Stimulated activated CD8-positive, alpha-beta memory T cell treated with anti-CD3 and anti-CD28 coated beads, Interleukin-12 subunit alpha, Interleukin-12 subunit beta, amount 100 ng/mL, for 24 hours (primary cell): ENCODE results near the gene AP3B2.
"Not testable (repeated sequence)": the region's sequence is repeated elsewhere in the genome, so short reads cannot be mapped to it uniquely, and the experiment has no call there.

Experiments
- DNase-seq: peaks from one replicate; pipeline ENCODE4 v3.0.0-alpha.2; 2020; ENCODE audit errors: extremely low read depth

The AP3B2 gene

DNA sequence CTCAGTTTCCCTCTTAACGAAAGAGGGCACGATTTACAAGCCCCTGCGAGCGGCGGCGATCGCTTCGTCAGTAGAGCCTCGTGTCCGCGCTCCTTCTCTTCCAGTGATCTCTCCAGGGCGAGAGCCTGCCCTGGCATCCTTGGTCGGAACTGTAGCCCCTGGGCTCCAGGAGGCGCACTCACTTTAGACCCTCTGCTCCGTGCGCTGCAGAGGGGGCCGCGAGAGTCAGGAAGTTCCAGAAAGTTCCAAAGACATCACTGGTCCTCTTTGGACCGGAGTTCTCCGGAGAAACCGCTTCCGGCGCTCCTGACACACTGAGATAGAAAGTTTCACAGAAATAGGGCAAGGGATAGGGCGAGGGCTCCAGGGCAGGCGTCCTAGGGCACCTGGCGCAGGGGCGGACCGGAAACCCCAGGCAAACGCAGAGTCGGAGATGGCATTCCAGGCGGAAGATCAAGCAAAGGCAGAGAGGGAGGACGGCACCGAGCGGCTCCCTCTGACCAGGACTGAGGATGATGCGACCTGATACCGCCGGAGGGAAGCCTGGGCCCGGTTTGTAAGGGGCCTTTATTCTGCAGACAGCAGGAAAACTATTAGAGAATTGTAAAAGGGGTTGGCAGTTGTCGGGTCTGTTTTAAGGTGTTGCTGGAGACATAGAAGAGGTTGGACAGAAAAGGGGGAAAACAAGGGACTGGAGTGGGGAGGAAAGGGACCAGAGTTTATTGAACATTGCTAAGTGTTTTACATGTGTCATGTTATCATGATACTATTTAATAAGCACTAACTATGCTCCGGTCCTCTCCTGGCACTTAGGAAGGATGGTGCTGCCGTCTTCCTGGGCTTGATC, 61.2 kb downstream of the AP3B2 start:
- no peak for DNase-seq

DNA sequence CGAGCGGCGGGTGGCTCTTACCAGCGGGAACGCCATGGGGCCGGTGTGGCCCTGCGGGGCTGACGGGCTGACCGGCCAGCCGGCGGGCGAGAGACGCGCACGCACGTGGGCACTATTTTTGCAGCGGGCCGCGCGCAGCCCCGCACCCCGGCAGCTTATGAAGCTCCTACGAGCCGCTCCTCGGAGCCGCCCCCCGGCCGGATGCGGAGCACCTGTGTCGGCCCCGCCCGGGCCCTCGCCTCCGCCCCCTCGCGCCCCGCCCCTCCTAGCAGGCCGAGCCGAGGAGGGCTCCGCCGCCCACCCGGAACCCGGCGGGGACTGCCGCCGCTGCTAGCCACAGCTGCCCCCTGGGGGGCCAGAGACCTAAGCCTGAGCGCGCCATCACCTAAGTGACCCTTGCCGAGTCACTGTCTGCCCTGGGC, 61.8 kb downstream of the AP3B2 start:
- no peak for DNase-seq

DNA sequence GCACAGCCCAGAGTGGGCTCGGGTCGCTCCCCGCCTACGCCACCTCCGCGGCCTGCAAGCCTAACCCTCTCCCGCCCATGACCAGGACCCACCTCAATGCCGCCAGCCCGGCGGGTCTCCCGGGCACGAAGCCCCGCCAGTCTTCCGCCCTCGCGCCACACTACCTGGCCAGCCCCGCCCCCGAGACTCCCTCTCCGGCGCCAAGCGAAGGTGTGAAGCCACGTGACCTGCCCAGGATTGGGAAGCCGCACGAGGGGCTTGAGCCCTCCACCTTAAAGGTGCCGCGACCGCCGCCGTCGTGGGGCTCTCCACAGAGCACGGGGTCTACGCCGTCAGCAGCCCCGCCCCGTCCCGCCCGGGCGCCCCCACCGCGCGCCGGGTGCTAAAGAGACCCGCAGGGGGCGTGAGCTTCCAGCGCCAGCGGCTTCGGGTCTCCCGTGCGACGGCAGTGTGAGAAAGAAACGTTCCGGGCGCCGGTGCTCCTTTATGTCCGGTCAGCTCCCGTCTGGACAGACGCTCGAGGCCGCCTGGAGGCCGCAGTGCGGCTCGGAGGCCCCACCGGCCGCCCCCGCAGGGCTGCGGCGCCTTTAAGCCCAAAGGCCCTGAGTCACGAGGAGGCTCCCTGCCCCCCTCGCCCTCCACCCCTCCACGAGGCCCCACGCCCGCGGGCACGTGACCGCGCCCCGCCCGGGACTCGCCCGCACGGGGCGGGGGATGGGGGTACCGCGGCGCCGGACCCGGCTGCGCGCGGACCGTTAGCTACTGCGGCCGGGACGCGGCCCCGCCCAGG, 62.4 kb downstream of the AP3B2 start, which contains the start of gene CPEB1:
TSS of gene CPEB1 (minus strand) at position 319 of the 790 bp plus-strand sequence. CDS start 18,904 bp downstream, outside the sequence.
- DNase-seq = no peak

DNA sequence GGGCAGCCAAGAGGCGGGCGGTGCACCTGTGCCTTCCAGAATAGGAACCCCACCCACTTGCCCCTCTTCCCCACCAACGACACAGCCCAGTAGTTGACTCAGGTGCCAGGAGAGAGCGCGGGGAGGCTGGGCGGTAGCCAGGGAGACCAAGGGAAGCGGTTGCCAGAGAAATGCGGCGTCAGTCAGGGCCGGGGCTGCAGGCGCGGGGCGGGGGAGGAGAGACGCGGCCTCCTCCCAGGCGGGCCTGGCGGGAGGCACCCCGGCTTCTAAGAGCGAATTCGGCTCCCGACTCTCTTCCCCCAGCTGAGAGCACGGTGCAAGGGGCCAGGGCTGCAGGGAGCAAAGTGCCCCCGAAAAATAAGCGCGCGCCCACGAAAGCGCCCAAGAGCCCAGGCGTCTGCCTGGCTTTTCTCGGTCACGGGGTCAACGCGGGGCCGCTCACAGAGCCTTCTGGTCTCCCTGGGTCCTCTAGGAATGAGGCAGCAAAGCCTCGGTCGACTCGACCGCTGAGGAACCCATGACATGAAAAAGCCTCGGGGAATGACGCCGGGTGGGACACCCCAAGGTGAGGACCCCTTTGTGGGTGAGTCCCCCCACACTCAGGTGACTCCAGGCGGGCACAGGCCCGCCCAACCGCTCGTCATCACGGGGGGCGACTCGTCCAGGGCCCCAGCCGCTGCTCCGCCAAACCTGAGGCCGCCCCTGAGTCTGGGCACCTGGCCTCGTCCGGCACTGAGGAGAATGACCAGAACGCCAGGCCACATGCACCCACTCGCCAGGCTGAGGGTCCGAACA, 63.2 kb downstream of the AP3B2 start:
- no peak for DNase-seq

DNA sequence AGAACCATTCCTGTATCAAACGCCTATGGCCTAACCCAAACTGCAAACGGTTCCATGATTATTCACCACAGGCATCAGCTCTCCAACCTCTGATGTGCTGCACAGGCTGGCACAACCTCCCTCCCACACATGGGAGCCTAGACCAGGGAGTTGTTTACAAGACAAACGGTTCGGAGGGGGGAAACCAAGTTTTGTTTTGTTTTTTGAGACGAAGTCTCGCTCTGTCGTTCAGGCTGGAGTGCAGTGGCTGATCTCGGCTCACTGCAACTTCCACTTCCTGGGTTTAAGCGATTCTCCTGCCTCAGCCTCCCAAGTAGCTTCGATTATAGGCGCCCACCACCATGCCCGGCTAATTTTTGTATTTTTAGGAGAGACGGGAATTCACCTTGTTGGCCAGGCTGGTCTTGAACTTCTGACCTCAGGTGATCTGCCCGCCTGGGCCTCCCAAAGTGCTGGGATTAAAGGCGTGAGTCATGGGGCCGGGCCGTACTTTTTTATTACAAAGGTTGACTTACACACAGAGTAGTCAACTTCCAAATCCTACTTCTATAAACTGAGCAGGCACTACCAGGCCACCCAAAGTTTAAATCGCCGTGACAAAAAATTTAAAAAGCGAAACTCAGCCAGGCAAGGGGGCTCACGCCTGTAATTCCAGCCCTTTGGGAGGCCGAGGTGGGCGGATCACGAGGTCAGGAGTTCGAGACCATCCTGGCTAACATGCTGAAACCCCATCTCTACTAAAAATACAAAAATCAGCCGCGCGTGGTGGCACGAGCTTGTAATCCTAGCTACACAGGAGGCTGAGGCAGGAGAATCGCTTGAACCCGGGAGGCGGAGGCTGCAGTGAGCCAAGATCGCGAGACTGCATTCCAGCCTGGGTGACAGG, 64.5 kb downstream of the AP3B2 start:
- not testable (repeated sequence) for DNase-seq

DNA sequence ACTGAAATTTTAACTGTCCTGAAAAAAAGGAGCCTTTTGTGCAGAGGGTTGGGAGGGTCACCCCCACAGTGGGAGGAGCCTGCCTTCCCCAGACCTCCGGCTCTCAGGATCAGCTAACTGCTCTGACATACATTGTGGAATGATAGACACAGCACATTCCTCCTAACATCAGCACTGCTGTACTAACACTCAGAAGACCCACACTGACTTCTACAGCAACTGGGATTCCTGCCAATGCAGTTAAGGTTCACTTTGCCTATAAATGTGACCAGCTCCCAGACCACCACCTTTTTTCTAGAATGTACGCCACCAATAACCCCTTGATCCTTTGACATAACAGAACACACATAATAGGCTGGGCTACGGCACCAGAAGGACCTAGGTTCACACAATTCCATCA, 65.7 kb downstream of the AP3B2 start:
- DNase-seq = no peak

DNA sequence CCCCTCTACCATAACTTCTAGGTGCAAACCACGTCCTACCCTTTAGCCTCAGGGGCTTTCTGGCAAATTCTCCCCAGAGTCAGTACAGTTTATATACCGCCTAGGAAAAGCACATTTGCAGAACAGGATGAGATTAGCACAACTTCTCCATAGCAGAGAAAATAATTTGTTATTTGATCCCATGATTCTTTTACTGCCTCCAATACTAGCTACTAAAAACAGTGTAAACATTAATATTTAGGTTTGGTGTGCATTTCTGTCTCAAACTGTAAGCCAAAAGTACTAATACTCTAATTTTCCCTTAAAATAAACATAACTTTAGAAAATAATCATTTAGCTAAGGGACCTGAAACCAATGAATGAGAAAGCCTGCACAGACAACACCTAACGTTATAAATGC, 67.0 kb downstream of the AP3B2 start:
- no peak for DNase-seq

DNA sequence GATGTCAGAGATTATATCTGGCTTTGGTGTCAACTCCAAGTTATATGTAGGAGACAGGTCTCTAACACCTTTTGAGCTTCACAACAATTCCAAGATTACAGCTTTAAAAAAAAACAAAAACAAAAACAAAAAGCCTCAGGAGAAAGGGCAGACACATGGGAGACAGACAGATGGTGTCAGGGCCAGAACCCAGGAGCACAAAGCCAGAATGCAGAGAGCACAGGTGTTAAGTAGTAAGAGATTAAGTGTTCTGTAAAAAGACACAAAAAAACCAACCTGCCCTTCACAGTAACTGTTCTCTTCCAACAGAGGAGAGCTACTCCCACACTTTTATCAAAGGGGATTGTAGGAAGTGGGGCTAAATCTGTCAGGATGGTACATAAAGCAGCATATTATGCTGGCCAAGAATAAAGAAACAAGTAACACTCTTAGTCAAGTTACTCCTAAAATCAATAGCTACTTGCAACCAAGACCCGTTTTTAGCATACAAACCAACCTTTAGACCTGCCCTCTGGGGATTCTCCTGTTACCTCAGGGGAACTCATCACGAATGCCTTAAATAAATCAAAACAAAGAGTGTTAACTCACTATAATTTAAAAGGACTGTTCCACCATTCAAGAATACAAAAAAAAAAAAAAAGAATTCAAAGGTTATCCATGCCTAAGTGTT, 68.4 kb downstream of the AP3B2 start:
- DNase-seq = no peak

DNA sequence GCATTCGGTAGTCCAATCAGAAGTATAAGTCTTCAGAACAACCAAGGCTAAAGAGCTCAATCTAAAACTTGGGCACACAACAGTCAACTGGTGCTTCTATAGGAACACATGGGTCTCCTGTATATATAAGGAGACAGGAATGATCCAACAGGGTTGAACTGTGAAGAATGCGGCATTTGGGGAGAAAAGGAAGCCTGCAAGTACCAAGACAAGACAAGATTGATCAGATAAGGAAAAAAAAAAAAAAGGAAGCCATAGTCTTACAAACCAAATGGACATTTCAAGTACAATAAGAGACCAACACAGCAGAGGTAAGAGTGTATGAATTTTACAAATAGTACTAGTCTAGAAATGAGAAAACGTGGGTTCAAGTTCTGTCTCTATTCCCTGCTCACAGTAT, 69.0 kb downstream of the AP3B2 start:
- no peak for DNase-seq

DNA sequence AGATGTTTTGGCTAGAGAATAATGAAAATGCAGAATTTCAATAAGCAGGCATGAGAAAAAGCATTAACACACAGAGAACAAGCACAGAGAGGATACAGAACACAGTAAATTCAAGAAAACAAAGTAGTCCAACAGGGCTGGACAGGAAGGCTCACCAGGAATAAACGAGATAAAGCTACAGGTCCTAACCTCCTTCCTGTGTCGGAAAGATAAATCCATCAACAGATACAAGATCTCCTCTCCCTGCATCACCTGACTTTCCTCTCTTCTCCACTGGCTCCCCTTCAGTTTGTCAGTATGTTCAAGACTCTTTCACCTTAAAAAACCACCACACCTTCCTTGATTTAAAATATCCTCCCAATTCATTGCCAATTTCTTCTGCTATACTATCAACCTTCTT, 73.9 kb downstream of the AP3B2 start:
- no peak for DNase-seq

DNA sequence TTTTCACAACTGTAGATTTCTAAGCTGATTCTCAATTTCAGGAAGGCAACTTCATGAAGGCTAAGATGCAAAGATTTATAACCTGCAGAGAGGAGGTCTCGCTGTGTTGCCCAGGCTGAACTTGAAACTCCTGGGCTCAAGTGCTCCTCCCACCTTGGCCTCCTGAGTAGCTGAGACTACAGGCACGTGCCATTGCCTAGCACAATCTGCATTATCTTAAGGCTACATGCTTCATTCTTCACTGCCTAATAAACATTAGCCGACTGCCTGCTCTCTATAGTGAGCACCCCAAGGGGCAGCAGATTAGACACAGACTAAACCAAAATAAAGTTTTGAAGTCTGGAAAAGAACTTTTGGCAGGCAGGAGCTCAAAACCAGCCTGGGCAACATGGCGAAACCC, 79.6 kb downstream of the AP3B2 start:
- no peak for DNase-seq

DNA sequence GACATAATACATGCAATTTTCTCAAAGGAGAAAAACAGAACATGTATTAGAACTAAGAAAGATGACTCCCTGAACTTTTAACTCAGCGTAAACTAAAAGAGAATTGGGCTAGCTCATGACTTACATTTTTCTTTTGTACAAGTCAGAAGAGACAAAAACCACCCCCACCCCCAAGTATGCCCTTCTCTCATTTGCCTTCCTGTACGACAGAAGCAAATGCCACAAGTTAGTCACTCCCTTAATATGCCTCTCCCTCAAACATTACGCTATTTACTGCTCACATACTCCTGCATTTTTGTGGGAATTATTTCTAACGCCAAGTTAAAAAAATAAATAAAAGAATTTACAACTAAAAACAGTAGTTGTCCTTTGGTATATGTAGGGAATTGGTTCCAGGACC, 84.5 kb downstream of the AP3B2 start:
- DNase-seq = no peak

DNA sequence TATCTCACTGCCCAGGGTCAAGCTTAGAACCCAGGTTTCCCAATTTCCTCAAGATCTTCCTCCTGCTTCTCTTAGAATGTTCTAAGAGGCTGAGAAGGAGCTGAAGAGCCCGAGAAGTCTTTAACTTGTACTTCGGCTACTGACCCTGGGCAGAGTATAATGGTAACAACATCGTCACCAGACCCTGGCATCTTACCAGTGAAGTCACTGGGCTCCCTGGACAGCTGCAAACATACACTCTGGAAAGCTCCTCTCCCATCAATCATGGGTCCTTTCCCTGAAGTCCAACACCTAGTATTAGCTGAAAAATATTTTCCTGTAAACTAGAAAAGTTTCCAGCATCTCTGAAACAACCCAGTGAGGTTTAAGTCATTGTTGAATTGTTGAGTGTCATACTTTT, 85.2 kb downstream of the AP3B2 start:
- no peak for DNase-seq

DNA sequence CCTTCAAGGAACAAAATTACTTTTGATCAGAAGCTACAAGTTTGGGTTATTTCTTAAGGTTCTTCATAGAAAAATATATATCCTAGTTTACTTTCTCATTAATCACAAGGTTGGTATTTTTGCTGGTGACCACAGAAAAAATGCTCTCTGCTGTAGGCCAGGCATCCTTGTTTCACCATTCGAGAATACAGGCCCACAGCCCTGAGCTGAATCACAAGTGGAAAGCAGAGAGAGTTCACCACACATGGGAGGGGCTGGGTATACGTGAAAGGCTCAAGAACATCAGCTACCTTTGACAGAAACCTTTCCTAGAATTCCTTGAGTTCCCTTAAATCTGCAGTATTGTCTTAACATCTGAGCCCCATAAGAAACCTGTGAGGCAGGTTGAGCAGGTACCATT, 85.7 kb downstream of the AP3B2 start:
- no peak for DNase-seq

DNA sequence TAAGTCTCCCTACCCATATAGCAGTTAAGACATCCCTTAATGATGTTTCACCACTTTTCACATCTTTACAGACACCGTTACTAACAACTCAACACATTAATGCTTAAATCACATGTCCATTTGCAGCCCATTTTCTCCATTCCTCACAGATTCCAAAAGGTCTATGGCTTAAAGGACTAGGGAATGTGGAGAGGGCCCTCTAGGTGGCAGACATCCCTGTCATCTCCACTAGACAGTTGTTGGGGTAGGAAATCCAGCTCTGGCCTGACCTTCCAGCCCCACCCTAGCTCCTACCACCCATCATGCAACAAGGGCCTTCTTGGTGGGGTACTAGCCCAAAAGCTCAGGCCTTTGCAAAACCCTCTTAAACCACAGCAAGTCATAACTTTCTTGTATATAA, 87.7 kb downstream of the AP3B2 start:
- DNase-seq = no peak

DNA sequence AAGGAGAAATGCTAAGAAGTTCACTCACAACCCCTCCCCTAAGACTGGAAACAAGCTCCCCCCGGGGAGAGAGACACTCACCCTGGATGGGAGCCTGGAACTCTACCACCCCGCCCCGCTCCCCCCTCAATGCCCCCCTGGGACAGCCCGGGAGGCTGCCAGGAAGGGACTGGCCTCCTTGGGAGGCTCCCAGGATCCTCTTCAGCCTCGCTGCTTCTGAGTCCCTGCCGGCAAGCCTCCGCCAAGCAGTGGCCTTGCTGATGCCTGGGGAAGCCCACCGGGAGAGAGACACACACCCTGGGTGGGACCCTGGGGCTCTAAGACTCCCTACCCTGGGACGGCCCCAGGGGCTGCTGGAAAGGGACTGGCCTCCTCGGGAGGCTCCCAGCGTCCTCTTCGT, 95.9 kb downstream of the AP3B2 start:
- DNase-seq = no peak

DNA sequence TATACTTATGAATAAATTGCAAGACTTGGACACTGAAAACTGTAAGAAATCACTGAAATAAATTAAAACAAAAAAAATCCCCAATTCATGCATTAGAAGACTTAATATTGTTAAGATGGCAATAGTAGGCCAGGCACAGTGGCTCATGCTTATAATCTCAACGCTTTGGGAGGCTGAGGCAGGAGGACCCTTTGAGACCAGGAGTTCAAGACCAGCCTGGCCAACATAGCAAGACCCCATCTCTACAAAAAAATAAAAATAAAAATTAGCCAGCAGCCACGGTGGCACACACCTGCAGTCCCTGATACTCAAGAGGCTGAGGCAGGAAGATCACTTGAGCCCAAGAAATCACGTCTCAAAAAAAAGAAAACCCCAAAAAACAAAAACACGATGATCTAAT, 98.3 kb downstream of the AP3B2 start:
- no peak for DNase-seq
